ENCODE results near the gene LIPC. TPM values are rescaled to one million over a fixed set of nuclear protein-coding genes. Genes with fewer than 3 reads are reported as not detected.

LIPC gene
- total RNA-seq = 1 to 10 TPM in 1 of 5 experiments, under 1 TPM in 4; 0.46 to 5.1 (median 0.77) TPM
- polyA plus RNA-seq = 1 to 10 TPM in 1 of 2 donors, under 1 TPM in 1; 0.58 to 2.1 TPM
- total RNA-seq = 3.0 reads per million, percentile 16 among the genes with 10 or more reads in this experiment

GRCh38 chr15:58431221-58432149, at the start of gene LIPC:
Gene LIPC (plus strand): TSS chr15:58431991. CDS start chr15:58432033, 42 bp downstream.
- H3K27ac Mint-ChIP-seq = no peak within 1 kb of the TSS
- no peaks in the 10 kb centered on the region for H3K36me3 ChIP-seq (ENCODE audit: control insufficient read depth in 2 of 3, insufficient read depth in 3 of 3, low read length in 3 of 3)
- no peaks in the 10 kb centered on the region for H3K9me3 ChIP-seq (ENCODE audit: control insufficient read depth in 2 of 3, low read length in 3 of 3)
- H3K27ac ChIP-seq (ENCODE audit: low read depth, low read length) = no peak within 1 kb of the TSS
- H3K27me3 Mint-ChIP-seq = no peaks in the 10 kb centered on the region
- DNase-seq = no peak
- peaks cover 0 to 4% (median 0%) of the 10 kb centered on the region in 11 donors for H3K9me3 Mint-ChIP-seq
- H3K36me3 Mint-ChIP-seq = peaks cover 0 to 9% (median 0%) of the 10 kb centered on the region in 5 donors
- no peak within 1 kb of the TSS for H3K4me3 ChIP-seq (ENCODE audit: low read length)
- ATAC-seq = no peak
- no peaks in the 10 kb centered on the region for H3K27me3 ChIP-seq (ENCODE audit: control insufficient read depth in 2 of 2, insufficient read depth in 2 of 2, low read length in 2 of 2)
- H3K4me3 Mint-ChIP-seq = no peak within 1 kb of the TSS
- H3K4me1 ChIP-seq (ENCODE audit: control insufficient read depth in 2 of 2, insufficient read depth in 2 of 2, low read length in 2 of 2) = no peaks in the 10 kb centered on the region
- ChIA-PET POLR2A (interaction anchor here (0.6 kb wide), 1 partner anchor 92 kb away, joined by 5 read pairs; no protein-coding TSS in a partner anchor), CTCF (no interaction called here)
- intact Hi-C loops (cut with micrococcal nuclease) = loop anchor here in 1 of 2 donors (10.0 kb wide), 1 partner anchor 313 kb away; the partner anchor contains the start of gene ADAM10
- peaks cover 0 to 2% (median 0%) of the 10 kb centered on the region in 7 donors for H3K4me1 Mint-ChIP-seq

DNA sequence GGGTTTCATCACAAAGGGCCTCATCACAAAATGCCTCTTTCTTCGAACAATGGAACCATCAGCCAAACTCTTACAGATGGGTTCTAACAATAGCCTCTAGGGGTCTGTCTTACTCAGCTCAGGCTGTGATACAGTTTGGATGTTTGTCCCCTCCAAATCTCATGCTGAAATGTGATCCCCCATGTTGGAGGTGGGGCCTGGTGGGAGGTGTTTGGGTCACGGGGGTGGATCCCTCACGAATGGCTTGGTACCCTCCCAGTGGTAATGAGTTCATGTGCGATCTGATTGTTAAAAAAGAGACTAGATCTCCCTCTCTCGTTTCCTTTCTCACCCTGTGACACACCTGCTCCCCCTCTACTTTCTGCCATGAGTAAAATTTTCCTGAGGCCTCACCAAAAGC, 47.9 kb upstream of the LIPC start:
- intact Hi-C loops (cut with micrococcal nuclease) = no loop called here
- no peaks in the 10 kb centered on the region for H3K4me1 ChIP-seq (ENCODE audit: control insufficient read depth in 2 of 2, insufficient read depth in 2 of 2, low read length in 2 of 2)
- DNase-seq (no peak), ATAC-seq (no peak)
- no peaks in the 10 kb centered on the region for H3K27me3 ChIP-seq (ENCODE audit: control insufficient read depth in 2 of 2, insufficient read depth in 2 of 2, low read length in 2 of 2)
- Mint-ChIP-seq H3K4me3 (no peak overlapping the region), H3K4me1 (peaks cover 0 to 6% (median 0%) of the 10 kb centered on the region in 7 donors), H3K27me3 (no peaks in the 10 kb centered on the region), H3K9me3 (peaks cover 0 to 3% (median 0%) of the 10 kb centered on the region in 11 donors), H3K27ac (no peak overlapping the region), H3K36me3 (no peaks in the 10 kb centered on the region)
- no peak overlapping the region for H3K27ac ChIP-seq (ENCODE audit: low read depth, low read length)
- ChIA-PET CTCF (no interaction called here), POLR2A (no interaction called here)
- no peaks in the 10 kb centered on the region for H3K9me3 ChIP-seq (ENCODE audit: control insufficient read depth in 2 of 3, low read length in 3 of 3)
- H3K4me3 ChIP-seq (ENCODE audit: low read length) = no peak overlapping the region
- H3K36me3 ChIP-seq (ENCODE audit: control insufficient read depth in 2 of 3, insufficient read depth in 3 of 3, low read length in 3 of 3) = no peaks in the 10 kb centered on the region

DNA sequence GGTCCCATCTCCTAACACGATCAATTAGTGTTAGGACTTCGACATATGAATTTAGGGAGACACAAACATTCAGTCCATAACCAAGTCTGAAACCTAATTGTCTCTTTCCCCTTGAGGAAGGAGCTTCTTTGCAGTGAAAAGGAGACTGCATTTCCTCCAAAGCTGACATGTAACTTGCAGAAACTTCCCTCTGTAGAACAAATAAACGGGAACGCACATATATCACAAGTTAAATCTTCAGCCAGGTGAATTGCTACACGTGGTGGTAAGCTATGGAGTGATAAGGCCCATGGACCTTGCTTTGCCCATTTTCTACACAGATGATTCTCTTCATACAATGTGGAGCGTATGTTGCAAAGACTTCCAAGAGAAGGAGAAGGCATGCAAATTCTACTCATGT, 47.1 kb upstream of the LIPC start:
- ChIA-PET POLR2A (no interaction called here), CTCF (no interaction called here)
- no peaks in the 10 kb centered on the region for H3K27me3 ChIP-seq (ENCODE audit: control insufficient read depth in 2 of 2, insufficient read depth in 2 of 2, low read length in 2 of 2)
- Mint-ChIP-seq H3K27me3 (no peaks in the 10 kb centered on the region), H3K27ac (no peak overlapping the region), H3K9me3 (peaks cover 0 to 2% (median 0%) of the 10 kb centered on the region in 11 donors), H3K4me1 (peaks cover 0 to 6% (median 0%) of the 10 kb centered on the region in 7 donors), H3K4me3 (no peak overlapping the region), H3K36me3 (no peaks in the 10 kb centered on the region)
- no peaks in the 10 kb centered on the region for H3K36me3 ChIP-seq (ENCODE audit: control insufficient read depth in 2 of 3, insufficient read depth in 3 of 3, low read length in 3 of 3)
- H3K4me1 ChIP-seq (ENCODE audit: control insufficient read depth in 2 of 2, insufficient read depth in 2 of 2, low read length in 2 of 2) = no peaks in the 10 kb centered on the region
- DNase-seq (no peak), ATAC-seq (no peak)
- intact Hi-C loops (cut with micrococcal nuclease) = no loop called here
- H3K27ac ChIP-seq (ENCODE audit: low read depth, low read length) = no peak overlapping the region
- no peaks in the 10 kb centered on the region for H3K9me3 ChIP-seq (ENCODE audit: control insufficient read depth in 2 of 3, low read length in 3 of 3)
- no peak overlapping the region for H3K4me3 ChIP-seq (ENCODE audit: low read length)

GRCh38 chr15:58386081-58386480, 45.7 kb upstream of the LIPC start:
- H3K36me3 Mint-ChIP-seq = no peaks in the 10 kb centered on the region
- H3K4me1 Mint-ChIP-seq = peaks cover 0 to 6% (median 0%) of the 10 kb centered on the region in 7 donors
- Histone ChIP-seq H3K27me3 (ENCODE audit: control insufficient read depth in 2 of 2, insufficient read depth in 2 of 2, low read length in 2 of 2) (no peaks in the 10 kb centered on the region), H3K4me3 (ENCODE audit: low read length) (no peak overlapping the region), H3K27ac (ENCODE audit: low read depth, low read length) (no peak overlapping the region), H3K9me3 (ENCODE audit: control insufficient read depth in 2 of 3, low read length in 3 of 3) (no peaks in the 10 kb centered on the region), H3K36me3 (ENCODE audit: control insufficient read depth in 2 of 3, insufficient read depth in 3 of 3, low read length in 3 of 3) (no peaks in the 10 kb centered on the region), H3K4me1 (ENCODE audit: control insufficient read depth in 2 of 2, insufficient read depth in 2 of 2, low read length in 2 of 2) (no peaks in the 10 kb centered on the region)
- intact Hi-C loops (cut with micrococcal nuclease) = no loop called here
- ATAC-seq (no peak), DNase-seq (no peak)
- H3K27ac Mint-ChIP-seq = no peak overlapping the region
- CTCF ChIA-PET = interaction anchor here (0.6 kb wide), 1 partner anchor 130 kb away, joined by 4 read pairs; no protein-coding TSS in a partner anchor
- POLR2A ChIA-PET = no interaction called here
- peaks cover 0 to 2% (median 0%) of the 10 kb centered on the region in 11 donors for H3K9me3 Mint-ChIP-seq
- H3K4me3 Mint-ChIP-seq = no peak overlapping the region
- H3K27me3 Mint-ChIP-seq = no peaks in the 10 kb centered on the region

DNA sequence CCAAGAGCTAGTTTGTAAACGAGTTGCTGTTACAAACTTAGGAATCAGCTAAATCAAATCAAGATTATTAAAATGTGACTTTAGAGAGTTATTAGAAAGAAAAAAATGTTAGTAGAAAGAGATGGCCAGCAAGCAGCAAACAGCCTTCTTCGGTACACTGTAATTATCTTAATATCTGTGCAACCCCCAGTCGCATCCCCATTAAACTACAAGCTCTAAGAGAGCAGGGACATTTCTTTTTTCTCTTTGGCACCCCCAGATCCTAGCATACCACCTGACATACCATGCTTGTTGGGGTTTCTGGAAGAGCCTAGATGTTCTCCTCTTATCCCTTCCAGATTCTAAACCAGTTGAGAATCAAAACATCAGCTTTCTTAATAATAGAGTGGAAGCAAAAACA, 45.1 kb upstream of the LIPC start:
- CTCF ChIA-PET = no interaction called here
- intact Hi-C loops (cut with micrococcal nuclease) = no loop called here
- ATAC-seq = no peak

GRCh38 chr15:58387130-58387529, 44.7 kb upstream of the LIPC start:
- ATAC-seq (no peak), DNase-seq (no peak)
- intact Hi-C loops (cut with micrococcal nuclease) = no loop called here
- CTCF ChIA-PET = no interaction called here
- POLR2A ChIA-PET = no interaction called here
- Mint-ChIP-seq H3K27ac (no peak overlapping the region), H3K36me3 (no peaks in the 10 kb centered on the region), H3K9me3 (peaks cover 0 to 2% (median 0%) of the 10 kb centered on the region in 11 donors), H3K27me3 (no peaks in the 10 kb centered on the region), H3K4me1 (peaks cover 0 to 1% (median 0%) of the 10 kb centered on the region in 7 donors), H3K4me3 (no peak overlapping the region)
- Histone ChIP-seq H3K4me1 (ENCODE audit: control insufficient read depth in 2 of 2, insufficient read depth in 2 of 2, low read length in 2 of 2) (no peaks in the 10 kb centered on the region), H3K36me3 (ENCODE audit: control insufficient read depth in 2 of 3, insufficient read depth in 3 of 3, low read length in 3 of 3) (no peaks in the 10 kb centered on the region), H3K4me3 (ENCODE audit: low read length) (no peak overlapping the region), H3K9me3 (ENCODE audit: control insufficient read depth in 2 of 3, low read length in 3 of 3) (no peaks in the 10 kb centered on the region), H3K27ac (ENCODE audit: low read depth, low read length) (no peak overlapping the region), H3K27me3 (ENCODE audit: control insufficient read depth in 2 of 2, insufficient read depth in 2 of 2, low read length in 2 of 2) (no peaks in the 10 kb centered on the region)

More for the DNA sequence above, 45.1 kb upstream of the LIPC start:
- Histone ChIP-seq H3K36me3 (ENCODE audit: control insufficient read depth in 2 of 3, insufficient read depth in 3 of 3, low read length in 3 of 3) (no peaks in the 10 kb centered on the region), H3K4me3 (ENCODE audit: low read length) (no peak overlapping the region), H3K27me3 (ENCODE audit: control insufficient read depth in 2 of 2, insufficient read depth in 2 of 2, low read length in 2 of 2) (no peaks in the 10 kb centered on the region), H3K9me3 (ENCODE audit: control insufficient read depth in 2 of 3, low read length in 3 of 3) (no peaks in the 10 kb centered on the region), H3K27ac (ENCODE audit: low read depth, low read length) (no peak overlapping the region), H3K4me1 (ENCODE audit: control insufficient read depth in 2 of 2, insufficient read depth in 2 of 2, low read length in 2 of 2) (no peaks in the 10 kb centered on the region)
- H3K36me3 Mint-ChIP-seq = no peaks in the 10 kb centered on the region
- peaks cover 0 to 2% (median 0%) of the 10 kb centered on the region in 11 donors for H3K9me3 Mint-ChIP-seq
- POLR2A ChIA-PET = no interaction called here
- no peak overlapping the region for H3K27ac Mint-ChIP-seq
- H3K4me1 Mint-ChIP-seq = peaks cover 0 to 4% (median 0%) of the 10 kb centered on the region in 7 donors
- no peak overlapping the region for H3K4me3 Mint-ChIP-seq
- no peaks in the 10 kb centered on the region for H3K27me3 Mint-ChIP-seq
- DNase-seq = no peak

Data from naive thymus-derived CD4-positive, alpha-beta T cell (primary cell).